PC-3 (cell line): Measurements from ENCODE around the gene PFKFB2.

Experiments
- EZH2 ChIP-seq: fragments of 300-600 bp; sonication (generic); IDR thresholded peaks from one replicate; pipeline ENCODE4 v1.6.1; 2017; ENCODE audit warnings: antibody characterized with exemption, mild to moderate bottlenecking, low read length; ENCODE audit not compliant: unreplicated experiment
- TF ChIP-seq, protein P1 (sequence below): fragments of 300-600 bp; sonication (generic); conservative IDR thresholded peaks from 2 replicates; pipeline ENCODE4 v1.5.1; 2017; ENCODE audit warnings: antibody characterized with exemption, low read depth, mild to moderate bottlenecking, low read length

GRCh38 chr1:207069858-207070506 is 16.9 kb downstream of the PFKFB2 start:
- TF ChIP-seq, protein P1, sequence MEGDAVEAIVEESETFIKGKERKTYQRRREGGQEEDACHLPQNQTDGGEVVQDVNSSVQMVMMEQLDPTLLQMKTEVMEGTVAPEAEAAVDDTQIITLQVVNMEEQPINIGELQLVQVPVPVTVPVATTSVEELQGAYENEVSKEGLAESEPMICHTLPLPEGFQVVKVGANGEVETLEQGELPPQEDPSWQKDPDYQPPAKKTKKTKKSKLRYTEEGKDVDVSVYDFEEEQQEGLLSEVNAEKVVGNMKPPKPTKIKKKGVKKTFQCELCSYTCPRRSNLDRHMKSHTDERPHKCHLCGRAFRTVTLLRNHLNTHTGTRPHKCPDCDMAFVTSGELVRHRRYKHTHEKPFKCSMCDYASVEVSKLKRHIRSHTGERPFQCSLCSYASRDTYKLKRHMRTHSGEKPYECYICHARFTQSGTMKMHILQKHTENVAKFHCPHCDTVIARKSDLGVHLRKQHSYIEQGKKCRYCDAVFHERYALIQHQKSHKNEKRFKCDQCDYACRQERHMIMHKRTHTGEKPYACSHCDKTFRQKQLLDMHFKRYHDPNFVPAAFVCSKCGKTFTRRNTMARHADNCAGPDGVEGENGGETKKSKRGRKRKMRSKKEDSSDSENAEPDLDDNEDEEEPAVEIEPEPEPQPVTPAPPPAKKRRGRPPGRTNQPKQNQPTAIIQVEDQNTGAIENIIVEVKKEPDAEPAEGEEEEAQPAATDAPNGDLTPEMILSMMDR, result no peak
- TF ChIP-seq EZH2, result no peak
